ENCODE data around the gene KCNS1.

DNA sequence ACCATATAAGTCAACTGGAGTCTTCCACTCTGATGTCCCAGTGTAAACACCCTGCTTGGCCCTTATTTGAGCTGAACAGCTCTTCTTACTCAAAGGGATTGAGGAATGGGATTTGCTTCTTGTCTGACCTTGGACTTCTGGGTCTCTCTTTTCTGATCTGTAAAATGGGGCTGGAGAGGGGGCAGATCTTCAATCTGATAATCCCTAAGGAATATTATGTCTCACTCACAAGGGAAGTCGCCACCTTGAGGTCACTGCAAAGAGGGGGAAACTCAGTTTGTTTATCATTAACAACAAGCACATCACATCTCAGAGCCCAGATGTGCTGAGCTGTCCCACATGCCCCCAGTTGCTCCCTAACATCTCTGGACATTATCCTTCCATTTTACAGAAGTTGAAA is 15.1 kb downstream of the KCNS1 start:
- TF ChIP-seq EZH2 (IDR thresholded peaks at IDR 0.05; ENCODE audit: low read length, missing control alignments), result no peak
- TF ChIP-seq, protein P1, sequence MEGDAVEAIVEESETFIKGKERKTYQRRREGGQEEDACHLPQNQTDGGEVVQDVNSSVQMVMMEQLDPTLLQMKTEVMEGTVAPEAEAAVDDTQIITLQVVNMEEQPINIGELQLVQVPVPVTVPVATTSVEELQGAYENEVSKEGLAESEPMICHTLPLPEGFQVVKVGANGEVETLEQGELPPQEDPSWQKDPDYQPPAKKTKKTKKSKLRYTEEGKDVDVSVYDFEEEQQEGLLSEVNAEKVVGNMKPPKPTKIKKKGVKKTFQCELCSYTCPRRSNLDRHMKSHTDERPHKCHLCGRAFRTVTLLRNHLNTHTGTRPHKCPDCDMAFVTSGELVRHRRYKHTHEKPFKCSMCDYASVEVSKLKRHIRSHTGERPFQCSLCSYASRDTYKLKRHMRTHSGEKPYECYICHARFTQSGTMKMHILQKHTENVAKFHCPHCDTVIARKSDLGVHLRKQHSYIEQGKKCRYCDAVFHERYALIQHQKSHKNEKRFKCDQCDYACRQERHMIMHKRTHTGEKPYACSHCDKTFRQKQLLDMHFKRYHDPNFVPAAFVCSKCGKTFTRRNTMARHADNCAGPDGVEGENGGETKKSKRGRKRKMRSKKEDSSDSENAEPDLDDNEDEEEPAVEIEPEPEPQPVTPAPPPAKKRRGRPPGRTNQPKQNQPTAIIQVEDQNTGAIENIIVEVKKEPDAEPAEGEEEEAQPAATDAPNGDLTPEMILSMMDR (conservative IDR thresholded peaks at IDR 0.05 in 1 of 2, IDR thresholded peaks at IDR 0.05 in 1 of 2; ENCODE audit: low read depth in 1 of 2, low read length in 2 of 2), result no peak

All from fibroblast of lung (primary cell).